ENCODE data around the gene RBM28.
"Not testable (repeated sequence)": the region's sequence is repeated elsewhere in the genome, so short reads cannot be mapped to it uniquely, and the experiment has no call there.

Gene RBM28

DNA sequence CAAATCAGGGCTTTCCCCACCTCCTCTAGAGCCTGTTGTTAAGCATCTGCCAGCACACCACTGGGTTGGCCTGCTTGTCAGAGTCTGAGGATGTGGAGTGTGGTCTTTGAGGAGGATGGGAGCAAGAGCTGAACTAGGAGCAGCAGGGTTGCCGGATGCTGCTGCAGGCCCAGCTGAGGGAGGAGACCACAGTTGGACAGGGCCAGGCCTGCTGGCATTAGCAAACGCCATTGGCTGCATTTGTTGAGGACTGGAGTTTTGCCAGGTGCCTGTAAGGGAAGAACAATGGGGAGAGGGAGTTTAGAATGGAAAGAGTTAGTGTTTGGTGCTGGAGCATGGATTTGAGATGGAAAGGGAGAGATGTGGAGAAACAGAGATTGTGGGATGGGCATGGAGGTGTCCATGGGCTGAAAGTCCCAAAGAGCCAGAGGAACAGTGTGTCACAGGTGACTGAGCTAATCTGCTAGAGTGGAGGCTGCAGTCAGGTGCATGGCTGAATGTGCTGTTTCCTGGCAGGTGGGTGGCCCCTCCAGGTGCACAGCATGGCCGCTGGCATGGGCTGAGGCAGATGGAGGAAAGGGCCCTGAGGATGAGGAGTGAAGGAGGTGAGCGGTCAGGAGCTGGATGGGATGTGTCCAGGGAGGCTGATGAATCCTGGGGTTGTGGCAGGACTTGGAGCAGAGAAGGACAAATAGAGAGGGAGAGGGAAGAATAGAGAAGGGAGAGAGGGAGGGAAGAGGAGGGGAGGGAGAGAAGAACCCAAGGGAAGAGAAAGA, 61.9 kb downstream of the RBM28 start:
- DNase-seq (ENCODE audit: low read depth), result no peak

DNA sequence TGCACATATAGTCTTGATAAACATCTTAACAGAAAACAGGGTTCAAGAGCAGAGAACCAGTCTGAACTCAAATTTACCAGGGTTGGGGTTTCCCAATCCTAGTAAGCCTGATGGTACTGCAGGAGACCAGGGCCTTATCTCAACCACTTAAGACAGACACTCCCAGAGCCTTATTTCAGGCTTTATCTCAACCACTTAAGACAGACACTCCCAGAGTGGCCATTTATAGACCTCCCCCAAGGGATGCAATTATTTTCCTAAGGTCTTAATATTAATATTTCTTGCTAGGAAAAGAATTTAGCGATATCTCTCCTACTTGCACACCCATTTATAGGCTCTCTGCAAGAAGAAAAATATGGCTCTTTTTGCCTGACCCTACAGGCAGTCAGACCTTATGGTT, 63.3 kb downstream of the RBM28 start:
- DNase-seq (ENCODE audit: low read depth), result not testable (repeated sequence)

DNA sequence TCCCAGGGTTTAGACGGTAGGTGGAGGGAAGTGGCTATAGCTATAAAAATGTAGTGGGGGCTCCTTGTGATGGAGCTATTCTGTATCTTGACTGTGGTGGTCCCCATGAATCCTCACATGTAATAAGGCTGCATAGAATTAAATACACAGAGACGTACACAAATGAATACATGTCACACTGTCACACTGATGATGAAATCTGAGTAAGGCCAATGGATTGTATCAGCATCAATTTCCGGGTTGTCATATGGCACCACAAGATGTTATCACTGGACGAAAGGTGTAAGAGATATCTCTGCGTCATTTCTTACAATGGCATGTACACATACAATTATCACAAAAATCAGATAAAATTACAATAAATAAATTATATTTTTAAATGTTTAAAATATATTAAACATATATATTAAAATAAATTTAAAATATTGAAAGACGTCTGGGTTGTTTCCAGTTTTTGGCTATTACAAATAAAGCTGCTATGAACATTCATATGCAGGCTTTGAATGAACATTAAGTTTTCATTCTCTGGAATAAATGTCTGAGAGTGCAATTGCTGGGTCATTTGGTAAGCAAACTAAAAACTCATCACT, 64.5 kb downstream of the RBM28 start:
- DNase-seq (ENCODE audit: low read depth), result no peak

DNA sequence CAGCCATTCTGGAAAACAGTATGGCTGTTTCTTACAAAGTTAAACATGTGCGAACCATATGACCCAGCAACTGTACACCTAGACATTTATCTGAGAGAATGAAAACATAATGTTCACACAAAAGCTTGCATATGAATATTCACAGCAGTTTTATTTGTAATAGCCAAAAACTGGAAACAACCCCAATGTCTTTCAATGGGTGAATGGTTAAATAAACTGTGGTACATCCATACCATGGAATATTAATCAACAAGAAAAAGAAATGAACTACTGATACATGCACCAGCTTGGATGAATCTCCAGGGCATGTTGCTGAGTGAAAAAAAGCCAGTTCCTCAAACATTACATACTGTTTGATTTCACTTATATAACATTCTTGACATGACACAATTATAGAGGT, 65.3 kb downstream of the RBM28 start:
- DNase-seq (ENCODE audit: low read depth), result no peak

DNA sequence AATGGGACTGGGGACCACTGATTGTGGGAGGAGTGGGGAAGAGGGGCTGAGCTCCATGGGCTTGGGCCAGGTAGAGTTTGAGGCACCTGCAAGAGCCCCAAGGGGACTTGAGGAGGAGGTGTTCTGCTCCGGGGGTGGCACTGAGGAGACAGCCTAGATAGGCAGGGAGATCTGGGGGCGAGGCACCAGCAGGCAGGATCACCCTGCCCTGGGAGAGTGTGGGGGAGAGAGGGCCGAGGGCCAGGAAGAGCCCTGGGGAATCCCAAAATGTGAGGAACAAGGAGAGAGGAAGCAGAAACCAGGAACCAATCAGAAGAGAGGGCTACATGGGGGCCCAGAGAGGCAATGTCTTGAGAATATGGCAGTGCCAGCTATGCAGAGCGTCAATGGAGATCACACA, 68.0 kb downstream of the RBM28 start:
- no peak for DNase-seq (ENCODE audit: low read depth)

DNA sequence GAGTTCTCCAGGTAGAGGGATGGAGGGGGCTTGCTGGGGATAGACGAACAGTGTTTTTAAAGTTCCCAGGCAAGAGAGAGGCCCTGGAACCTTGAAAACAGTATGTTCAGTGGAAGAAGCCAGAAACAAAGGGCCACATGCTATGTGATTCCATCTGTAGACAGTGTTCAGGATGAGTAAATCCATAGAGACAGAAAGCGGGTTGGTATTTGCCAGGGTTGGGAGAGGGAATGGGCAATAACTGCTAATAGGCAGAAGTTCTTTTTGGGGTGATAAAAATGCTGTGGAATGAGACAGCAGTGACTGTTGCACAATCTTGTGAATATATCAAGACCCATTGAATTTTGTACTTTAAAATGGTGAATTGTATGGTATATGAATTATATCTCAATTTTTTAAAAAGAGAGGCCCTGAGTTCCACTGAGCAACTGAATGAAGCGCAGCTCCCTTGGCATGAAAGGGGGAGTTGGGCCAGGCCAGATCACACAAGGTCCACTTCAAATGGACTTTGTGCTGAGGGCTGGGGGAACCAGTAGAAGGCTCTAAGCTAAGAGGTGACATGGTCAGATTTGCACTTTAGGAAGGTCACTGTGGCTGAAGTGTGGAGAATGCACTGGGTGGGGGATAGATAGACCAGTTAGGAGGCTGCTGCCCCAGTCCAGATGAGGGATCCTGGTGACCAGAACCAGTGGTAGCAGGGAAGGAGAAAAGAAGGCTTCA, 68.7 kb downstream of the RBM28 start:
- DNase-seq (ENCODE audit: low read depth), result no peak

DNA sequence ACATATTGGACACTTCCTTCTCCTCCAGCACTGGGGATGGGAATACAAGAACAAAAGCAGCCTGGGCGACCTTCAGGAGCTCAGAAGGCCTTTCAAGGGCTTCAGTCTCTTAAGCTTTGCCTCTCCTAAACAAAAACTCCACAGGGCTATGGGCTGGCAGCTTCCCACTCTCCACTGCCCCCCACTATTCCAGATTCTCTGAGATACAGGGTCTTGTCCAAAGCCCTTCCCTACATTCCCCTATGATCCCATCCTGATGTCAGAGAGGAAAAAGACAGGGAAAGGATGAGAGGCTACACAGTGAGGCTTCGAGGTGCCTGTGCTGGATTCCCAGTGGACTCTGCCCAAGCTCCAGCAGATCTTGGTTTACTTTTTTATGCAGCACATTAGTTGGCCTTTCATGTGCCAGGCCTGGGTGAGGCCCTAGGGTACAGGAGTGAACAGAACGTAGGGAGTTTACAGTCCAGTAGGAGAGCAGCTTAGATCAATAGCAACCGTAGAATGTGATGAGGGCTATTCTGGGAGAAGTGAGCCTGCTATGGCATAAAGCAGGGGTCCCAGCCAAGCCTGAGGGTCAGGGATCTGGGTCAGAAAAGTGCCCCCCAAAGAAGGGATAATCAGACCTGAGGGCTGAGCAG, 69.3 kb downstream of the RBM28 start:
- no peak for DNase-seq (ENCODE audit: low read depth)

DNA sequence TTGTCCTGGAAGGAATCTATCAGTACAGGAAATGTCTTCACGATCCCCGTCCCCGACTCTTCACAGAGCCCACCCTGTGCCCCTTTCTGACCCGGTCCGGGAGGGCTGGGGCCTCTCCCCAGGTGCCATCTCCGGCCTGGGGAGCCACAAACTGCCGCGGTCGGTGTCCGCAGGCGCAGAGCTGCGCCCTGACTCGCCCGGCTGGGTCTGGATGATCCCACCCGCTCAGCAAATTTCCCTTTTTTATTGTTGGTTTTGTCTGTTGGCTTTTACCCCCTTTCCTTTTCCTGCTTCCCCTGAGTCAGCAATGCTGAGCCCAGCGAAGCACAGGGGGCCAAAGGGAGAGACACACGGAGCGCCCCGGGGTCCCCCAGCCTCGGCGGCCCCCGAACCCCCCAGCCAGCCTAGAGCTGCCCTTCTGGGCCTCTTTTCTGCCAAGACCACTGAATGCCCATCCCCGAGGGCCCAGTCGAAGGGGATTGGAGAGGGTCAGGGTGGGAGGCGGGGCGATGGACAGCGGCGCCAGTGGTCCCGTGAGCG, 71.7 kb downstream of the RBM28 start:
- DNase-seq (ENCODE audit: low read depth), result no peak

DNA sequence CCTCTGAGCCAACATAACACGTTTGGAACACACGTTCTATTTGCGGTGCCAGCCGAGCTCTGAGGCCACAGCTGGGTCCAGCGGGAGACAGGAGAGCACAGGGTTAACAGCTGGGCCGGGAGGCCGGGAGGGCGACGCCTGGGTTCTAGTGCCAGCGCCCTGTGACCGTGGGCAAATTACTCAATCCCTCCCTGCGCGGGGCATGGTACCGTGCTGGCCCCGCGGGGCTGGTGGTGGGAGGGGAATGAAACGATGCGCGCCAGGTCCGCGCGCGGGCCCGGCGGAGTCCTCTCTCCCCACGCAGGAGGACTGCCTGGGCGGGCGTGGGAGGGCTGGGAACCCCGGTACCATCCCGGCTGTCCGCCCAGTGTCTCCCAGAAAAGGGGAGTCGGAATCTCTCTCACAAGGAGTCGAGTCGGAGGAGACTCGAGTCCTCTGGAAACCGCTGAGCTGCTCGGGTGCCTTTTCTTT, 72.2 kb downstream of the RBM28 start:
- DNase-seq (ENCODE audit: low read depth), result no peak

DNA sequence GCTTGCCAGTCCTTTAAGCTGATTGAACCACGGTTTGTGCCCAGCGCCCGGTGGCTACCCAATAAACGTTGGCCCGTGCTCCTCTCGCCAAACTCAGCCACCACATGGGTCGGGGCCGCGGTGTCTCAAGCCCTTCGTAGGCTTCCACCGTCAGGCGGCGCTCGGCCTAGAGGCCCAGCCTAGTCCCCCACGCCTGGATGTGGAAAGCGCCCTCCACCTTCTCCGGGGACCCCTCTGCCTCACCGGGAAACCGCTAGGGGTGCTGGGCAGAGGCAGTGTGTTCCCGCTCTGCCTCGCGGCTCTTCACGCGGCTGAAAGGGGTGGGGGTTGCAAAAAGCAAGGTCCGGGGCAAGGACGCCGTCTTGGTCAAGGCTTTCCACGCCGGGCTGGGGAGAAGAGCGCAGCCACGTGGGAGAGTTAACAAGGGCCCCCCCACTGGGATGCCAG, 72.9 kb downstream of the RBM28 start:
- no peak for DNase-seq (ENCODE audit: low read depth)

DNA sequence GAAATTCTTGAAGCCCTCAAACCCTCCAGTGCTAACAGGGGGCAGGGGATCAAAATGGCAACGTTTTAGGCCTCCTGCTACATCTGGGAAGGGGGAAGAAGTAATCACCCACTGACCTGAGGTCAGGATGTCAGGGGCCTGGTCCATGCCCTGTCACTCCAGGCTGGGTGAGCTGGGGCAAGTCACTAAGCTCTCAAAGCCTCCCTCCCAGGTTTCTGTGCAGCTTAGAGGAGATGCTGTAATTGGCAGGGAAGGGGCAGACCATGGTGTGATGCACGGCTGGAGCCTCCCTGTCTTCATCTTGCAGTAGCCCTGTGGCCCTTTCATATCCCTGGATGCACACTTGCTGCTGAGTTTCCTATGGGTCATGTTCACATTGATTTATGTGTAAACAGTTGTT, 75.5 kb downstream of the RBM28 start:
- DNase-seq (ENCODE audit: low read depth), result no peak

DNA sequence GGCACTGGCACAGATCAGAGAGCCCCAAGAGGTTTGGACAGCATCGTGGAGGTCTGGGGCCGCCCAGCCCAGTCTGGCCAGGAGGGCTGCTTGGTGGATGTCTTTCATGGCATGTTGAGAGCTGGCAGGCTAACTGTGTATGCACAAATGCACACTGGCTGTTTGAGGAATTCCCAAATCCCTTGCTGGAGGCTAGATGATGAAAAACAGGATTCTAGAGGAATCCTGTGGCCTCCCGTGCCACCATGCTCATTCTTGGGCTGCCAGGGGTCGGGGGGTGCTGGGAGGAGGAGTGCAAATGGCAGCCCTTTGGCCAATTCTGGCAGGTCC, 76.1 kb downstream of the RBM28 start:
- no peak for DNase-seq (ENCODE audit: low read depth)

DNA sequence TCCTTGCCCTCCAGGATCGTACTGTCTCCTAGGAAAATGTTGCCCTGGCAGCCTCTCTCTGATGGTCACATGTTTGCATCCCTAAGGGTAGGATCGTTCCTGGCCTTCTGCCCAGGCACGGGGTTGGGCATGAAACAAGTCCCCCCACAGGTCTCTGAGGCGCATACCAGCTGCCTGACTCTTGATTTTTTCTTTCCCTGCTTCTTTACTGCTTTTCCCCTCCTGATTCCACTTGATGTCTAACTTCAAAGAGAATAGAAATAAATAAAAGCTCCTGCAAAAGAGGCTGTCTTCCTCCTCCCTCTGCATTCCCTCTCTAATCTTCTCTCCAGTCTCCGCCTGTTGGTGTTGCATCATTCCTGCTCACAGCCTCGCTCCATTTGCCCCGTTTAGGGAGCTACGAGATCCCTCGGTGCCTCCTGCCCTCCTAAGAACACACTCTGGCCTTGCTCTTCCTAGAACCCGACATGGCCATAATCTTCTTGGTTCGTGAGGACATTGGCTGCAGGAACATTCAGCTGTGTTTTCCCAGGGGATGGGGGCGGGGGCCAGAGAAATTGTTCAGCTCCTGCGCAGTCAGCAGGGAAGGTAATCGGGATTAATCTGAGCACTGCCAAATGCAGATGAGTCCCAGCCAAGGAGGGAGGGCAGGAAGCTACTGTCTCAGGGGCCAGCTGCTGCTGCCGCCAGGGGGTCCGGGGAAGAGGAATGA, 76.7 kb downstream of the RBM28 start:
- DNase-seq (ENCODE audit: low read depth), result no peak

DNA sequence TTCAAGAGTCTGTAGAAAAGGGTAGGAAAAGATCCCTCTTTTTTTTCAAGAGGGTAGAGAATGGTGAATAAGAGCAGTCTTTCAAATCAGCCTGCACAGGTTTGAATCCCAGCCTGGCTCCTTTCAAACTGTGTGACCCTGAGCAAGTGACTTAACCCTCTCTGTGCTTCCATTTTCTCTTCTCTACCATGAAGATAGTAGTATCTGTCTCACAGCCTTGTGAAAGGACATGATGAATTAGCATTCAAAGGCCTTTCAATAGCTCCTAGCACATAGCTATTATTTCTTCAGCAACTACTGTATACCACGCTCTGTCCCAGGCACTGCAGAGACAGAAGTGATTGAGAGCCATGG, 77.2 kb downstream of the RBM28 start:
- DNase-seq (ENCODE audit: low read depth), result no peak

DNA sequence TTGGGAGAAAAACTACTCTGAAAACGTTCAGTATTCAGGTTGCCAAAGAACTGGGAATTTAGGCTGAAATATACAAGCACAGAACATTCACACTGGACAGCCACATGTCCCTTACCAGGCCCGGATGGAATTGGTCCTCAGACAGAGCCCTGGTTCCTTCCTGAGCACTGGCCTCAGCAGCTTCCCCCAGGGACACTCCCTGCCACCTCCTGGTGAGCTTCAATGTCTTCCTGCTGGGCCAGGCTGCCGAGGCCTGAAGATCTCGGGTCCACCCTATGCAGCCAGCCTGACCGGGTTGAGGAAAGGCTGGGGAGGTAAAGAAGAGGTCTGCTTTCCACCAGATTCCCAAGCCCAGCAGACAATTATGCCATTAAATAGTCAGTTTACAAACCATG, 77.8 kb downstream of the RBM28 start:
- DNase-seq (ENCODE audit: low read depth), result no peak

DNA sequence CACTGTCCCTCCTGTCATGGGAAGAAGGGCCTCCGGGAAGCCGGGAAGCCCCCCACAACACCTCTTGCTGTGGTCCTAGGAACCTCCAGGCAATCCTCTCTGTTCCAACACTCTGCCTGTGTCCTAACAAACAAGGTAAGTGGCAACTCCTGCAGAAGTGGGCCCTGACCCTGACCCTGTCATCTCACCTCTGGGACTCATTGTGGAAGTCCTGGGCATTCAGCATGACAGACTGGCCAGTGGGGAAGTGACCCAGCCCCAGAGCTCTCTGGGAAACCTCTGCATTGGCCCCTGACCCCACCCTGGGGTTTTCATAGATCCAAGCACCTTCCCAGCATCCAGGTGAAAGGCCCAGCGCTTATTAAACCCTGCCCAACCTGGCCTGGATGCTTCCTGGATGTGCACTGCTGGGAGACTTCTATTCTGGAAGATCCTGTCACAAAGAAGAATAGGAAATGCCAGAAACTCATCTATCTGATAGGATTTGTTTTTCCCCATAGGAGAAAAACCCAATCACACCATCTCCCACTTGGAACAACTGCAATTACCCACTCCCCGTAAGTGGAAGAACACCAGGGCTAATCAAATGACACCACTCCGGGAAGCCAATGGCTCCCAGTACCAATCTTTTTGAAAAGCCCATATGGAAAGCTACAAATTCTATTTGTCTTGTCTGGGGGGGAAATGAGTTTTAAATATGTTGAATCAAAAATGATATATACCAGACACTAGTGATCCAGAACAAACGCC, 78.4 kb downstream of the RBM28 start:
- no peak for DNase-seq (ENCODE audit: low read depth)

DNA sequence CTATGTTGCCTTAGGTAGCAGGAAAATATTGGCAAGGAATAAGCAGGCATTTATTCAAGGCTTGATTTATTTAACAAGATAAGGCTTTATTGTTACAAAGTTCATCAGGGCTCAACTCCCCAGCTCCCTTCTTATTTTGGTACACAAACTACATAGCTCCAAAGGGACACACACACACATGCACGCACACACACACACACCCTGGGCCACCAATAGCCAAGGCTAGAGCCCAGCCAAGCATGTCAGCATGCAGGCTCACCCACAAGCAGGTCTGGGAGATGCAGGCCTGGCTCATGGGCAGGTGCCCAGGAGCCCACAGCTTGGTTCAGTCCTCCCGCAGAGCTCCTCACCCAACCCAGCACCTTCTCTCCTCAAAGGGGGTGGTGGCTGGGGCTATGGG, 79.2 kb downstream of the RBM28 start:
- DNase-seq (ENCODE audit: low read depth), result no peak

DNA sequence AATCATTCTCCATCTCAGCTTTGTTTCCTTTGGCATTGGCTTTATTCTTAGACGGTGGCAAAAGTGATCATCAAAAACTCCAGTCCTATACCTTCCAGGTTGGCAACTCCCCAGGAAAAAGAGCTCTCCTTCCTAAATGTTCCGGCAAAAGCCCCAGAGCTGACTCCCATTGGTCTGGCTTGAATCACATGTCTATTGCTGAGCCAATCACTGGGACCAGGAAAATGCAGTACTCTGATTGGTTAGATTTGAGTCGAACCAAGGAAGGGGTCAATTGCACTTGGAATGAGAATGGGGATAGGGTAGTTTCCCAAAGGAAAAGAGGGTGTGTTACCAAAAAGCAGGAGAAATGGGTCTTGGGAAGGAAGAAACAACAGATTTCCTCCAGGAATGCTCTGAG, 80.3 kb downstream of the RBM28 start:
- no peak for DNase-seq (ENCODE audit: low read depth)

DNA sequence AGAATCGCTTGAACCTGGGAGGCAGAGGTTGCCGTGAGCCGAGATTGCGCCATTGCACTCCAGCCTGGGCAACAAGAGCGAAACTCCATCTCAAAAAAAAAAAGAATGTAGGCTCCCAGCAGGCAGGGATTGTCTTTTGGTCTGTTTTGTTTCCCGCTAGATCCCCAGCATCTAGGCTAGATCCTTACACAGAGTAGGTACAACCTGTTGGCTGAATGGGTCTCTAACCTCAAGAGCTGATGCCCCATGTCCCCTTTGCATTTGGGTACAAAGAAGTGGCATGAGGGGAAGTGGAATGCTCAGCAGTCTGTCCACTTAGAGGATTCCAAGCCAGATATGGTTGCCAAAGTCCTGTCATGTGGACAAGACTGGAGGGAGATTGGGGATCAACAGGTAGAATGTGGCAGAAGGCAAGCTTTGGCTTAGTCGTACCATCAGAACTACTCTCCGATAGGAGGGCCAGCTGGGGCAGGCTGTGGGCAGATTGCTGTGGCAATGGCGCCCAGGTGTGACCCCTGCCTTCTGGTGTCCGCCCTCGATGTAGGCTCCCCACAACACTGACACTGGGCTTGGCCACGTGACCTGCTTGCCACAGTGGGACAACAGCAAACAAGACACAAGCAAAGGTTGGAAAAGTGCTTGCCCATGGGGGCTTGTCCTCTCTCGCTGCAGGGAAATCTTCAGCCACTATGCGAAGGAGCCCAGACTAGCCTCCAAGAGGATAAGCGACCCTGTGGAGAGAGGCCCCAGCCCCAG, 81.3 kb downstream of the RBM28 start:
- no peak for DNase-seq (ENCODE audit: low read depth)

DNA sequence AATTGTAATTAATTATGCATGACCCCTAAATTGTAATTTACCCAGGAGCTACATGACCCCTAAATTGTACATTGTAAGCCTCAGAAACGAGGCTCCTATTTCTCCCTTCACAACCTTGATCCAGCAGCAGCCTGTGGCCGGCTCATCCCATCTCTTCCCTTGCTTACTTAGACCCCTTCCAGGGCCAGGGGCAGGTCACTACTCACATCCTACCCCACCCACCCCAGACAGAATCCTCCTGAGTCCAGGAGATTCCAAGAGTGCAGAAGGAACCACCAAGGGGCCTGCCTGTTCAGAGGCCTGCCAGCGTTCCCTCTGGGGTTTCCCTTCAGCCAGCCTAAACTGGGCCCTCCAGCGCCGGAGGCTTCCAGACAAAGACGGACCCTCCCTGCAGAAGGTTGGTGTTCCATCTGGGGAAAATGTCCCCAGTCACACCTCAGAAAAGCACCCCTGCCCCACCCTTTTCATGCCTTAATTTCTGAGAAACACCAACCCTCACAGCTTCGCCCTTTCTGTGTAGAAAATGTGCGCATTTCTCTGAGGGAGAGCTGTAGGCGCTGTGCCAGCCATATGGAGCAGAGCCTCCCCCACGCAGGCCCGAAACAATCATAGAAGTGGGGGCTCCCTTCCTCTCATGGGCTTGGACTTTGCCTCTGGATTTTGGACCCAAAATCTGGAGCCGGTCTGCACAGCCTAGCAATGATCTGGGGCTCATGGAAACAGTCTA, 83.5 kb downstream of the RBM28 start:
- DNase-seq (ENCODE audit: low read depth), result no peak
